Measurements from ENCODE around the gene MYO3B.
"Not testable (repeated sequence)": the region's sequence is repeated elsewhere in the genome, so short reads cannot be mapped to it uniquely, and the experiment has no call there.

Gene MYO3B

DNA sequence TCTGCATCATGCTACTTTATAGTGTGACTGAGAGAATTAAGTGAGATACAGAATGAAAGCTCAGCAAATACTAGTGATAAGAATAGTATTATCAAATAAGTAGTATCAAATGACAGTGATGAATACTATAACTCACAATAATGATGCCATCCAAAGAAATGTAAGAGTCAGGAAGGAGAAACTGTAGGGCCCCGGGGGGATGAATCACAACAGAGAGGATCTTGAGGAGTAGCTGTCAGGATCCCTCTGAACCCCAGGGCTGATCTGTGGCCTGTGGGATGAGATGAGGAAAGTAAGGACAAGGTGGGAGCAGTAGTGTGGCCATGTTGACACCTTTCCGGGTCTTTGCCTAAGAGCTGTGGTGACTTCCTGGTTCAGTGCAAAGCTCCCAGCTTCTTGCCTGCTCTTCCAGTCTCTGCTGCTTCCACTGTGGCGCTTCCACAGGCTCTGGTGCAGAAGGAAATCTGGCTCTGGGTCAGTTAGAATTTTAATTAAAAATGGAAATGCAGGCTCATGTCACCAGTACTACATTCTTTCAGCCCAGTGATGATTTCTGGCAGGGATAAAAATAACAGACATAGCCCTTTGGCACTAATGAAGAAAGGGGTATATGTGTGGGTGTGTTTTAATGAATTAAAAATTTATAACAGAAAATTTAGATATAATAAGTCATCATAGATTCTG lies 166.9 kb downstream of the MYO3B start:
- DNase-seq, result no peak

DNA sequence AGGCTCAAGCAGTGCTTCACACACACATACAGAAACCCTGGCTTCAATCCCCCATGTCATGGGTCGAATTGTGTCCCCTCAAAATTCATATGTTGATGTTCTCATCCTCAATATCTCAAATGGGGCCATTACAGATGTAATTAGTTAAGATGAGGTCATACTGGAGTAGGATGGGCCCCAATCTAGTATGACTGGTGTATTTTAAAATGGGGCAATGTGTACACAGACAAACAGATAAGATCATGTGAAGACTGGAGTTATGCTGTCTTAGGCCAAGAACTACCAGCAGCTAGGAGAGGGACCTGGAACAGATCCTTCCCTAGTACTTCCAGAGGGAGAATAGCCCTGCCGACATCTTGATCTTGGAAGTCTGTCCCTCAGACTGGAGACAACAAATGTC lies 167.7 kb downstream of the MYO3B start:
- no peak for DNase-seq

DNA sequence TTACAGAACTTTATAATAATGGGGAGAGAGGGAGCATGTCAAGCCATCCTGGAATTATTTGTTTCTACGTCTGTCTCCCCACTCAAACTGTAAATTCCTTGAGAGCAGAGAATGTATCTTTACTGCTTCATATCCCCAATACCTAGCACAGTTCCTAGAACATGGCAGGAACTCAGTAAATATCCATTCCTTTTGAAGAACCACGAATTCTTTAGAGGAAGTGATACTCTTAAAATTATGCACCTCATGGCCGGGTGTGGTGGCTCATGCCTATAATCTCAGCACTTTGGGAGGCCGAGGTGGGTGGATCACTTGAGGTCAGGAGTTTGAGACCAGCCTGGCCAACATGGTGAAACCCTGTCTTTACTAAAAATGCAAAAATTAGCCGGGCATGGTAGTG lies 171.3 kb downstream of the MYO3B start:
- not testable (repeated sequence) for DNase-seq

DNA sequence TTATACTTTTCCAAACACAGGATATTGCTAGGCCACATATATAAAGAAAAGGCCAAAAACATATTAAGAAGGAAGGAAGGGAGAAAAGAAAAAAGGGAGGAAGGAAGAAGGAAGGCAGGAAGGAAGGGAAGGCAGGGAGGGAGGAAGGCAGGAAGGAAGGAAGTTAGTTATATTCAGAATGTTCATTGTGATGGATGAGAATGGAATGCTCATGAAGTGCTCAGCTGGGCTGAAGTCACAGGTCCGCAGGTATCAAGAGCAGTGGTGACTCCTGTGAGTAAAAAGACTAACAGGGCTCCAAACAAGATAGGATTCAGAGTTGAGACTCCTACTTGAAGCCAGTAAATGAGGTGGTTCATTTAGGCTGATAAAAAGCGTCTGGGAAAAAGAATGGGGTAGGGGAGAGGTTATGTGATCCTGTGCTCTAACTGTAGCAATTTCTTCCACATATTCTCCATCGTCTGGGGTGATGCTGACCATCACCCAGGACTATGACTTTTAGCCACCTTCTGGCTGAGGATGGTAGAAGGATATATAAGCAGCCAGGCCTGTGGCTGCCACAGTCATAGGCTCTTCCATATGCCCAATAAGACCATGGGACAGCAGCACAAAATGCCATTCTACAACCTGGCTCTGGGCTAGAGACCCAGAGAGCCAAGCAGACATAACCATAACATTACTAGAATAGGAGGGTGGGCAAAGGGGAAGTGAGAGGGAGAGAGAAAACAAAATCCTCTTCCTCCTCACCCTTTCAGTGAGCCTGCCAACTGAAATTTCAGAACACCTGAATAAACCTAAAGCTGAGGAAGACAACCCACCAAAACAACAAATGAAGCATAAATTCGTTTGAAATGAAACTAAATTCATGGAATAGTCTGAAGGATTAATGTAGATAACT lies 173.2 kb downstream of the MYO3B start:
- no peak for DNase-seq

DNA sequence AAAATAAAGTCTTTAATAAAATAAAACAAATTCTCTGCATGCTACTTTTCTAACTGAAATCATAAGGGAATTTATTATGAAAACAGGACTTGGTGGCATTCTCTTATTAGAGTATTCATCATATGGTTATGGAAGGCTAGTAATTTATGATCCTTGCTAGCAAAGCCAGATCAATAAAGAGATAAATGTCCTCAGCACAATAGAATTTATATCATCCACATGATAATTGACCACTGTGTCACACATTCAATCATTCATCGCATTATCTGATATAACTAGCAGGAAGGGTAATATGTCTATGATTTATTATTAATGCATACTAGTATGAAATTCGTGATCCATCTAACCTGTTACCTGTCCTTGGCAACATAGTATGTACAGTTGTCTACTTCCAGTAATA lies 175.8 kb downstream of the MYO3B start:
- DNase-seq, result no peak

DNA sequence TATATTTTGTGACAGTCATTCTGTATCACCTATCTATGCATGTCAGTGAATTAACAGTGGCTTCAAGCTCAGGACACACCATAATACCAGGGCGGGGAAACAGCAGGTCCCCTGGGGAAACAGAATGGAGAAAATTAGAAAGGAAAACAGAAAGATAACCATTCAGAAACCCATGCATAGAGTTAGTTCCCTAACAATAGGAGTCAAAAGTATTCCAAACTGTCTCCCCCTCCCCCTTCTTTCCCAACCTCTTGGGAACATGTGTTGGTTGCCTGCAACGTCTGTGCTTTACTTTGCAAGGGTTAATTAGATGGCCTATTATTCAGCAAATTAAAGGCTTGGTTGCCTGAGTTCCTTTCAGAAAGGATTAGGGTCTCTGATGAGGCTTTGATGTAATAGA lies 176.4 kb downstream of the MYO3B start:
- no peak for DNase-seq

DNA sequence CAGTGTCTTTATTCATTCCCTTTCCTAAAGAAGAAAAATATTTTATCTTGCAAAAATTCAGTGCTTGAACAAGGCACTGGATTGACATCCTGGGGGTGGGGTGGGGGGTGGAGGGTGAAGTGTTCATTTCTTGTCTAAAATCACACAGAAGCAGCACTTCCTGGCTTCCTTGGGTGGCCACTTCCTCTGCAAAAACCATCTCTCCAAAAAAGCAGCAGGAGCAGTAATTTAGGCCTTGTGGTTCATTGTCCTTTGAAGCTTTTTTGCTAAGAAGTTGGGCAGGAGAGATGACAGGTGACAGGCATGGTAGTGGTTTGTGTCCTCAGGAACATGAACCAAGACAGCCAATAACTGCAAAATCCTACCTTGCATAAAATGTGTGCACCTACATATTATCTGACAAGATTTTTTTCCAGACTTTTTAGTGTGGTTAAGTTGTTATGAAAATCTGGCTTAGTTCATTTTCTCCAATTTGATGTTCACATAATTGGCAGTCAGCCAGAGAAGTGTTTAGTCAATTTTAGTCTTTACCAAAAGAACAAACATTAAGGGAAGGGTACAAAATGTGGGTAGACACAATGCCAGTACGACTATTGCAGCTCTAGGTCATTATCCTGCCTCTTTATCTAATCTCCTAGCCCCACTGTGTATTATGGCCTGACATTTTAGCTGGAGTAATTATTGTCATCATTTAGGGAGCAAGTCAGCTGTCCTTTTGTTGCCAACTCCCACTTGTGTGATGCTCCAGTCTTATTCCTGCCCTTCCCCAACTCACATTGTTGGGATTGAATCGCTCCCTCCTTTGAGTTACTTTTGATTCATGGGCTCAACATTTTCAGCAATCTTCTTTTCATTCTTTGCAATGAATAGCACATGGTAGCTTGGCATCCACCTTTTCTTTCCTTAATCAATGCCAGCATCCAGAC lies 177.2 kb downstream of the MYO3B start:
- peak; percentile 14 for DNase-seq

DNA sequence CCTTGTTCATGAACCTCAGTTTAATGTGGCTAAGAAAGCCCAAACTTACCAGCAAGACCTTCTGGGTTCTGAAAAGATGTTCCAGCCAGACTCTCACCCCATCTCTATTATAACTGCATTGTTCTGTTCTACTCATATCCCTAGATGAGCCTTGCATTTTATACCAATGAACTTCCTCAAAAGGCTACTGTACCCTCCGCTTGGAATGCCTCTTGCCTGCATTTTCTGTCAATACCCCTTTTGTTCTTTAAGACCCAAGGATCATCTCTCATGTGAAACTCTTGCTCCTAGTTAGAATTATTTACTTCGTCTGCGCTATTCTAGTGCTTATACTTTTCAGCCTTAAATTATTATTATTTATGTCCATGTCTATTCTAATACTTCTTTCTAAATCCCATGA lies 181.5 kb downstream of the MYO3B start:
- no peak for DNase-seq

DNA sequence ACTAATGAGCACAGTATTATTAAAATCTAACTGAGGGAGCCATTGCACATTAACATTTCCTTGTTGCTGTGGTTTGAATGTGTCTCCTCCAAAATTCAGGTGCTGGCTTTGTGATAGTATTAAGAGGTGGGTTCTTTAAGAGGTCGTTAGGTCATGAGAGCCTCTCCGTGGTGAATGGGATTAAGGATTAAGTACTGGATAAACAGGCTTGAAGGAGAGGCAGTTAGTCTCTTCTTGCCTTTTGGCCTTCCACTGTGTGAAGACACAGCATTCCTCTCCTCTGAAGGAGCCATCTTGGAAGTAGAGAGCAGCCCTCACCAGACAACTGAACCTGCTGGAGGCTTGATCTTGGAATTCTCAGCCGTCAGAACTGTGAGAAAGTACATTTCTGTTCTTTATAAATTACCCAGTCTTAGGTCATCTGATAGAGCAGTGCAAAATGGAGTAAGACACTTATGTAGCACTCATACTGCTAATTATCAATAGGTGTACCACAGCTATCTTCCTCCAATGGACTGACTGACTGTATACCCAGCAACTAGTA lies 182.7 kb downstream of the MYO3B start:
- no peak for DNase-seq

DNA sequence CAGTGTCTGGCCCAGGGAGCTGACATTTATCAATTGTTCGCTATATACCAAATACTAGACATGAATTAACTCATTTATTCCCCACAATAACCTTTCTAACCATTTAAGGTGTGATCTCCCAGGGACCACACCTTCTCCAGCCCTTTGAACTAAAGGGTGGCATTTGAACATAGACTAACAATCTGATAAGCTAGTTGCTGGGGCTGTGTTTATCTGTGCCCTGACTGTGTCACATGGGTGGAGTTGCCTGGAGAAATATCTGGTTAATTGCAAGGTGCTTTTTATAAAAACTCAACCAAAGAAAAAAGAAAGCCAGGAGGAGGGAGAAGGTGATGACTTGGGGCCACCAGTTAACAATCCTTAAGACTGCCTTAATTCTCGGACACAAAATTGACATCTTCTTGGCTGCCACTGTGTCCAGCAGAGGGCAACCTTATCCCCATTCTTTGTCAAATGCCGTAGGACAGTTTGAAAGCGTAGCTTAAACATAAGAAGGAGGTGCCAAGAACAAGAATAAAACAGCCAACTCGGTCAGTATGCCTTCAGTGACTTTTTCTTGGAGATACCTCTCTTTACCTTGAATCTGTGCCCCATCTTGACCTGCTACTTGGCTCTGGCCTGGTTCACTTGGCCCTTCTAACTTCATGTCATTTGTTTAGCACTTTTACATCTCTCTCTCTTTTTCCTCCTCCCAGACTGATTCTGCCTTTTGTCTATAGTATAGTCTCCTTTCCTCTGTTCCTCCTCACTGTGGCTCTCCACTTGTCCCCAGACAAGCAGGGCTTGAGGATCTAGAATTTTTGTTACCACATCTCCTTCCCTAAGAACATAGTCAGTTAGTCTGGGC lies 183.4 kb downstream of the MYO3B start:
- peak; percentile 42 for DNase-seq

DNA sequence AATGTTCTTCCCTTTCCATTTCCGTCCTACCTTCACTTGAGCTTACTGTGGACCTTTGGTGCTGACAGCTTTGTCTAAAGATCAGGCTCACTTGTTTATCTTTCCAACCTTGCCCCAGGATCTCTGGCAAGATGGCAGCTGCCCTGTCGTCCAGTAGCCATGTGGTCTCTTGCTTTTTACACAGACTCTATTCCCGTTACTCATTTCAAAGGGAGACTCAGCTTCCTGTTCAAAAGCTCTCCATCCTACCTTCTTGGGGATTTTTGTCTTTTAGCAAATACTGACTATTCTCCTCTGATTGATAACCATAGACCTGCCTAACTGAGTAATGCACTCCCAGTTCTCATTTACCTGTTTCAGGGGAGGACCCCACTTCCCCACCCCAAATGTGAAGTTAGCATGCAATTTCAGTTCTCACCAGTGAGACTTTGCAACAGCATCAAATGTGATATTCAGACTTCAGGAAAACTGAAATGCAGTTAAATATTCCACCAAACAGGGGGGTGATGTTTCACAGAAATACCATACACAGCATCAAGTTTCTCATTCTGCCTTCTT lies 184.4 kb downstream of the MYO3B start:
- DNase-seq, result no peak

DNA sequence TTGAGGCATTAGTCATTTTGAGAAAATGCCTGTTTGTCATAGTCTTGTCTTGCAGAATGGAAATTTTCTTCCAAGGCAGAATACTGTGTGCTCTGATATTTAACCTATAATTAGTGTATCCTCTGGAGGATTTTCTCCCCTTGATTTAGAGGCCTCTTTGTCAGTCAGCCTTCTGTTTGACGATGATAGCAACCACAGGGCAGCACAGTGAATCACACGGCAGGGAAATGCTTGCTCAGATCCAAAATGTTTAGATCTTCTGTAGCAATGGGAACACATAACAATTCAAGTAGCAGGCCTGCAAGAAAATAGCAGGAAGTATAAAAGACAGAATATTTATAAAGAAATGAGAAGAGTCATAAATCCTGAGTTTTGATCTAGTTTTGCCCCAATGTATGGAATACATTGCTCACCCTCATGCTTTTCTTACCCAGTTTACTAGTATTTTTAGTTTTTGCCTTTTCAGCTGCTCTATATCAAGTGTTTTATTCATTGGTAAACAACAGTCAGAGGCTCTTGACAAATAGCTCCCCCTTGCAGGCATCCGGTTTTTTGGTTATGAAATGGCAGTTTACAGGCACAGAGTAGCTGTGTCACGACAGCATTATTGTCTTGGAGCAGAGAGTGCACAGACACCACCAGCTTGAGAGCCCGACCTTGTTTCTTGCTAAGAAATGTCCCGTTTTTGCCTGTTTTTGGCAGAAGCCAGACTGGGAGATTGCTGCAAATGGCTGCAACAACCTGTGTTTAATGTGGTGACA lies 185.1 kb downstream of the MYO3B start:
- no peak for DNase-seq

DNA sequence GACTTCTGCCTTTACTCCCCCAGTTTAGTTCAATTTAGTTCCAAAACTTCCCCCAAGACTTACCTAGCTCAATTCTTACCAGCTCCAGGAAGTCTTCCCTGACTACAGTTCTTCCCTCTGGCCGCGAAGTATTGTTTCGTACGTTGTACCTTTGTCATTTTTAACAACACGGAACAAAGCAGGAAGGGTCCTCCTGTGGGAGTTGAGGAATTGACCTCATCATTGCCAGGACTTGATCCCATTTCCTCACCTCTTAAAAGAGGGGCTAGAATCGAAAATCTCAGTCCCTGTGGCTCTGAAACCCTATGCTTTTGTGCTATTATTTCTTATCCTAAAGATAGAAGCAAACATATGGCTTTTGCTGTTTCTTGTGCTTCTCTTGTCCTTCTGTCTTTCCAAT lies 187.1 kb downstream of the MYO3B start:
- no peak for DNase-seq

DNA sequence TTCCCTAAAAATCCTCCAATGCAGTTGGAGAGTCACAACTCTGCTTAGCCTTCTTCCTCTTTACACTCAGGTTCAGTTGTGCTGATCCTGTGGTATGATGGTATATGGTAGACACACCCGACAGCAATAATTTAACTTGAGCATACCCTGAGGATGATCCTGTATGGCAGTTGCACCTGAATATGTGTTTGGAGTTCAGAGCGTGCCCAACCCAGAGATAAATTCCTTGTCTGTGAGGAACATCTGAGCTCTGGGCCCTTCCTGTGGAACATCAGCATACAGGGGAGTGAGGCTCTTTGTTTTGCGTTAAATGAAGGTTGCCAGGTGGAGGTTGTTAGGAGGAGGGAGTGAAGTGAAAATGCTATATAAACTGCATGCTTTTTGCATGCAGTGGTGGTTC lies 187.7 kb downstream of the MYO3B start:
- DNase-seq, result no peak

DNA sequence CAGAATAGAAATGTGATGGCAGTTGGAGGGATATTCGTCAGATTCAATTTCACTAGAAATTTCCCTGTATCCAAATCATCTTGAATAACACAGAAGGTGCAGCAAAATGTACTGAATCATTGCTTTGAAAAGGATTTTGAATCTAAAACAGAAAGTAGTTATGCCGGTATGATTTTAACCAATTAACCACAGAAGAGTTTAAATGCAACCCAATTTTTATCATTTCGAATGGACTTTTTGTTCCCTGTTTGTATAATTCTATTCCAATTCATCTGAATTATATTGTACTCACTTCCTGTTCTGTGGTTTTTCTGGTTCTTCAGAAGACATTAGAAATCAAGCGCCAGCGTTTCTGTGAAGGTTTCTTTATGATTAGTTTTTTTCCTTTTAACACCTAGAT lies 190.4 kb downstream of the MYO3B start:
- DNase-seq, result no peak

DNA sequence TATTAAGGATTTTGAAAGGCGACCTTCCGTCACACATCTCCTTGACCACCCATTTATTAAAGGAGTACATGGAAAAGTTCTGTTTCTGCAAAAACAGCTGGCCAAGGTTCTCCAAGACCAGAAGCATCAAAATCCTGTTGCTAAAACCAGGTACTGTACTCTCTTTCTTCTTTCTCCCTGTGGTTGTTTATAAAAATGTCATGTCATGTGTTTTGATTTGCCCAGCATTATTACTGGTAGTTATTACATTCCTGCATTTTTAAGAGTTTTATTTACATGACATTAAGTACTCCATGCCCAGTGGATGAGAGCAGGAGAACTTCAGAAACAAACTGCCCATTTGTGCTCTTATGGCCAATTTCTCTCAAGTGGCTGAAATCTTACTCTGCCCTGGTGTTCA lies 191.3 kb downstream of the MYO3B start:
- no peak for DNase-seq

DNA sequence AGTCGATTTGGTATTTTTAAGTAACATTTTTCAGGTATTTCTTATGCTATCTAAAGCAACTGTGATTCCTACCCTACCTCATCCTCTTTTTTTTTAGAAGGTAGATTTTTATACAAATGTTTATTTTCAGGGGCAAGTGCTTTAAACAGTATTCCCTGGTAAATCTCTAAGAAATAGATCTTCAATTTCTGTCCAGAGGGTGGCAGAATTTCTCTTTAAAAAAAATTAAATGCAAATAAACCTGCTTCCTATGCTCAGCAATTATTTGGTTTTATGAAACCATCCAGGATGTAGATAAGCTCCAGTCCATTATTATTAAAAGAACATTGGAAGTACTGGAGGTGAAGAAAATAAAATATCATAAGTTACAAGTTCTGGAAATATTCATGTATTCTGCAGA lies 191.9 kb downstream of the MYO3B start:
- peak; percentile 9 for DNase-seq

DNA sequence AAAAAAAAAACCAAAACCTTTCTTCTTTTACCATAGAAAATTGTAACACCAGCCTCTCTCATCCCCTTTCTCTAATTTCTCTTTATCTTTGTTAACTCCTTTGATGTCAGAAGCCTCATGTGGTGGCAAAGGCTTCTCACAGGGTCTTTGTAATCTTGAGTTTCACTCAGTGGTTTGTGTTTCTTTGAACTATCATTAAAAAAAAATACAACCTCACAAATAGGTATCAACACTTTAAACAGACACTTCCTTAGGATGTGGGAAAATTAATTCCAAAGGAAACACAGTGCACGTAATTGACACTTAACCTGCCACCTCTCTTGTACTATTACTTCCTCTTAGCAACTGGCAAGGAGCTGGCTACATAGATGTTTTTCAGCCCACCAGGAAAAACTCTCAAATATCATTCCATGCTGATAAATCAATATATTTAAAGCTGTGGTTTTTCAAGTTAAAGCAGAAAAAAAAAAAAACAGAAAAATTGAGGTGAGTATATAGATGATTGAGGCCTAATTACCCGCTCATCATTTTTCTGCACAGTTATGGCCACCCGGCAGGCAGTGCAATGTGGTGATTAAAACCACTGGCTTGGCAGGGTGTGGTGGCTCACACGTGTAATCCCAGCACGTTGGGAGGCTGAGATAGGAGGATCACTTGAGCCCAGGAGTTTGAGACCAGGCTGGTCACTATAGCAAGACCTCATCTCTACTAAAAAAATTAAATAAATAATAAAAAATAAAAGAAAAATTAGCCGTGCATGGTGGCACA lies 193.5 kb downstream of the MYO3B start:
- DNase-seq, result no peak

DNA sequence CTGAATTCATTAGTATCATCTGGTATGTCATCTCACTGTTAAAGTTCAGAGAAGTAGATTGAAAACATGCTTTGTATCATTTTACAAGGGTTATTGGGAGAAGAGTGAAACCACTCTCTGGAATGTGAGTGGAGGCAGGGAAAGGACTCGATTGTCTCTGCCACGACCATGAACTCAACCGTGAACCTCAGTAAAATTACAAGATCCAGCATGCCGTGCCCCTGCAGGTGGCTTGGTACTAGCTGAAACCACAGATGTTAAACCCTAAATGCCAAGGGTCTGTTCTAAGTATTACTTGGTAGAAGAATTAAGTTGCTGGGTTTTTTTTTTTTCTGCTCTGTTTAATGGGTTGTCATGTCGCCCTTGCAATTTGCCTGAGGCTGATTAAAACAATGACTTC lies 197.2 kb downstream of the MYO3B start:
- DNase-seq, result no peak

Measured in NCI-H774 (cell line).